Measurements from ENCODE around the gene DAAM2.
A peak's percentile ranks its signal among the peaks of the same experiment; 100 is the strongest.

DAAM2 gene

GRCh38 chr6:39836606-39837005, 44.4 kb downstream of the DAAM2 start:
- peak in 1 of 2 donors; percentile 36 for DNase-seq (ENCODE audit: low read depth in 2 of 2)
- H3K4me3 ChIP-seq (replicated peaks in 1 of 2; ENCODE audit: low read depth in 2 of 2, low read length in 2 of 2), result no peak overlapping the region
- no peak for TF ChIP-seq CTCF (IDR thresholded peaks at IDR 0.05; ENCODE audit: low read depth, low read length)

GRCh38 chr6:39839445-39839844, 47.3 kb downstream of the DAAM2 start:
- no peak for TF ChIP-seq CTCF (IDR thresholded peaks at IDR 0.05; ENCODE audit: low read depth, low read length)
- H3K4me3 ChIP-seq (replicated peaks in 1 of 2; ENCODE audit: low read depth in 2 of 2, low read length in 2 of 2), result no peak overlapping the region
- no peak for DNase-seq (ENCODE audit: low read depth in 2 of 2)

GRCh38 chr6:39840781-39841180, 48.6 kb downstream of the DAAM2 start:
- DNase-seq (ENCODE audit: low read depth in 2 of 2), result no peak
- no peak overlapping the region for H3K4me3 ChIP-seq (replicated peaks in 1 of 2; ENCODE audit: low read depth in 2 of 2, low read length in 2 of 2)
- no peak for TF ChIP-seq CTCF (IDR thresholded peaks at IDR 0.05; ENCODE audit: low read depth, low read length)

- TF ChIP-seq CTCF (IDR thresholded peaks at IDR 0.05; ENCODE audit: low read depth, low read length), result no peak
- no peak overlapping the region for H3K4me3 ChIP-seq (replicated peaks in 1 of 2; ENCODE audit: low read depth in 2 of 2, low read length in 2 of 2)
- DNase-seq (ENCODE audit: low read depth in 2 of 2), result no peak
These were observed 49.1 kb downstream of the DAAM2 start for GRCh38 chr6:39841291-39841690.

- no peak overlapping the region for H3K4me3 ChIP-seq (replicated peaks in 1 of 2; ENCODE audit: low read depth in 2 of 2, low read length in 2 of 2)
- TF ChIP-seq CTCF (IDR thresholded peaks at IDR 0.05; ENCODE audit: low read depth, low read length), result no peak
- DNase-seq (ENCODE audit: low read depth in 2 of 2), result no peak
These were observed 49.7 kb downstream of the DAAM2 start for GRCh38 chr6:39841923-39842322.

GRCh38 chr6:39843305-39844020, 51.3 kb downstream of the DAAM2 start:
- DNase-seq (ENCODE audit: low read depth in 2 of 2), result peak; percentile 36 to 52
- H3K4me3 ChIP-seq (replicated peaks in 1 of 2; ENCODE audit: low read depth in 2 of 2, low read length in 2 of 2), result no peak overlapping the region
- peak; percentile 38 for TF ChIP-seq CTCF (IDR thresholded peaks at IDR 0.05; ENCODE audit: low read depth, low read length)

- no peak for TF ChIP-seq CTCF (IDR thresholded peaks at IDR 0.05; ENCODE audit: low read depth, low read length)
- no peak for DNase-seq (ENCODE audit: low read depth in 2 of 2)
- H3K4me3 ChIP-seq (replicated peaks in 1 of 2; ENCODE audit: low read depth in 2 of 2, low read length in 2 of 2), result no peak overlapping the region
These were observed 52.7 kb downstream of the DAAM2 start for GRCh38 chr6:39844866-39845265.
